HL-60 (cell line): ENCODE data around the gene DCAF12L2.

Source experiments
- POLR2AphosphoS5 ChIP-seq: IDR thresholded peaks from 2 replicates; pipeline ENCODE4 v1.6.1; 2012; ENCODE audit warnings: low read depth
- REST ChIP-seq: IDR thresholded peaks from 2 replicates; pipeline ENCODE4 v1.6.1; 2012; ENCODE audit warnings: low read depth; ENCODE audit not compliant: insufficient replicate concordance
- TF ChIP-seq, protein P1 (sequence below): IDR thresholded peaks from one replicate; pipeline ENCODE4 v1.5.1; 2011; ENCODE audit warnings: low read length, control low read depth, inconsistent platforms; ENCODE audit not compliant: insufficient read depth

- TF ChIP-seq, protein P1, sequence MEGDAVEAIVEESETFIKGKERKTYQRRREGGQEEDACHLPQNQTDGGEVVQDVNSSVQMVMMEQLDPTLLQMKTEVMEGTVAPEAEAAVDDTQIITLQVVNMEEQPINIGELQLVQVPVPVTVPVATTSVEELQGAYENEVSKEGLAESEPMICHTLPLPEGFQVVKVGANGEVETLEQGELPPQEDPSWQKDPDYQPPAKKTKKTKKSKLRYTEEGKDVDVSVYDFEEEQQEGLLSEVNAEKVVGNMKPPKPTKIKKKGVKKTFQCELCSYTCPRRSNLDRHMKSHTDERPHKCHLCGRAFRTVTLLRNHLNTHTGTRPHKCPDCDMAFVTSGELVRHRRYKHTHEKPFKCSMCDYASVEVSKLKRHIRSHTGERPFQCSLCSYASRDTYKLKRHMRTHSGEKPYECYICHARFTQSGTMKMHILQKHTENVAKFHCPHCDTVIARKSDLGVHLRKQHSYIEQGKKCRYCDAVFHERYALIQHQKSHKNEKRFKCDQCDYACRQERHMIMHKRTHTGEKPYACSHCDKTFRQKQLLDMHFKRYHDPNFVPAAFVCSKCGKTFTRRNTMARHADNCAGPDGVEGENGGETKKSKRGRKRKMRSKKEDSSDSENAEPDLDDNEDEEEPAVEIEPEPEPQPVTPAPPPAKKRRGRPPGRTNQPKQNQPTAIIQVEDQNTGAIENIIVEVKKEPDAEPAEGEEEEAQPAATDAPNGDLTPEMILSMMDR, result no peak
- no peak for TF ChIP-seq REST
- no peak for TF ChIP-seq POLR2AphosphoS5
Observed at GRCh38 chrX:126165401-126165720, 728 bp downstream of the DCAF12L2 start.
